GM18502 (cell line): ENCODE data around the gene PDE6H.

ENCODE experiments used
- ATAC-seq: cut with Tn5 transposase; IDR thresholded peaks from one replicate; pipeline ENCODE4 v1.9.1; 2021; ENCODE audit warnings: mild to moderate bottlenecking; ENCODE audit not compliant: unreplicated experiment, poor library complexity

PDE6H gene

DNA sequence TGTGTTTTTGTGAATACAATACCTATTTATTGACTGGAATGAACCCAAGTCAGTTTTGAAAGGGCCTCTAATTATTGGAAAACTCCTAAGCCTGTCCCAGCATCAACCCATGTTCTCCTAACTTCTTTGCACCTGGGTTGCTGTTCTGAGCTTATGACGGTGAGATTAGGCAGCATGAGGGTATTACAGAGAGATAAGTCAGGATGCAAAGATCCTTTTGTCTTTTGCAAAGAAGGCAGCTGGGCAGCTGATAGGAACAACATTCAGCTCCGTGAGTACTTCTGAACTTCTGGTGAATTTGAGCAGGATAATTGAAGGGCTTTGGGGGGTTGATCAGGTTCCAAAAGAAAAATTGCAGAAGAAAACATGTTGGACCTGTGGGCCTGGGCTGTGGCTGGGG, at the start of gene PDE6H:
TSS of gene PDE6H (plus strand) at position 227 of the 400 bp plus-strand sequence. CDS start 4,971 bp downstream, outside the sequence.
- no peak for ATAC-seq

- no peak for ATAC-seq
Observed at GRCh38 chr12:14923944-14924343, 48.9 kb upstream of the PDE6H start.

DNA sequence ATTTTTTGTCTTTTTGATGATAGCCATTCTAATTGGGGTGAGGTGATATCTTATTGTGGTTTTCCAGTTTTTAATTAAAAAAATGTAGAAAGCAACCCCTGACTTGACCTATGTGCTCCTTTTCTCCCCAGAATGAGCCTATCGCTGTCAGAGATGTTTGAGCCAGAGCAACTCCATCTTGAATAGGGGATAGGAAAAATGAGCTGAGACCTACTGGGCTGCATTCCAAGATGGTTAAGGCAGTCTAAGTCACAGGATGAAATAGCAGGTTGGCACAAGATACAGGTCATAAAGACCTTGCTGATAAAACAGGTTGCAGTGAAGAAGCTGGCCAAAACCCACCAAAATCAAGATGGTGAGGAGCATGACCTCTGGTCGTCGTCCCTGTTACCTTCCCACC, 48.3 kb upstream of the PDE6H start:
- no peak for ATAC-seq

DNA sequence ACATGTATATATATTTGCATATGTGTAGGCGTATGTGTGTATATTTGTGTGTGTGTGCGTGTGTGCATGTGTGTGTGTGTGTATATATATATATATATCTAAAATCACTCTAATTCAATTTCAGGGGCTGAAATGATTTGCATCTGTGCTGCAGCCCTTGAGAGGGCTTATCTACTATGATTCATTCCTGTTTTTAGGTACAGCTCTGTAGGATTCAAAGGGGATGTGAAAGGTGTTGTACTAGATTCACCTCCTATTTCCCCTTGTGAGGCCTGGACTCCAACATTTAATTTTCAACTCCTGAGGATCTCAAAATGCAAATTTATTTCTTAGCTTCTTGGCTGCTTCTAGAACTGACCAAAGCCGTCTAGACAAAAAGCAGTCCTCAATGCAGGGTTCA, 45.6 kb upstream of the PDE6H start:
- peak; percentile 63 for ATAC-seq

DNA sequence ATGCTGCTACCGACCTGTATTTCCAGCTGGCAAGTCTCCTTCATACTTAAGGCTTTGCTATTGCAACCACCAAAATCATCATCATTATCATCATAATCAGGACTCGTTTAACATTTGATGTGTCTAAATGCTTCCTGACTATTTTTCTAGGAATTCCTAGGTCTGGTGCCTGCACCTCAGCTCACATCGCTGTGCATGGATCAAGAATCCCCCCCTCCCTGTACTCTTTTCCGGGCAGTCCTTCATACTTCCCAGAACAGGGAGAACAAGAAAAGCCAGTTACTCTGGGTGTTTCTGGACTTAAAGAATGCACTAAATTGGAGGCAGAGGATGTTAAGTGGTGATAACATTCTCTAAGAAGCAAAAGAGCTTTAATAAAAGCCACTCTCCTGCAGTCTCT, 43.9 kb upstream of the PDE6H start:
- ATAC-seq: no peak

DNA sequence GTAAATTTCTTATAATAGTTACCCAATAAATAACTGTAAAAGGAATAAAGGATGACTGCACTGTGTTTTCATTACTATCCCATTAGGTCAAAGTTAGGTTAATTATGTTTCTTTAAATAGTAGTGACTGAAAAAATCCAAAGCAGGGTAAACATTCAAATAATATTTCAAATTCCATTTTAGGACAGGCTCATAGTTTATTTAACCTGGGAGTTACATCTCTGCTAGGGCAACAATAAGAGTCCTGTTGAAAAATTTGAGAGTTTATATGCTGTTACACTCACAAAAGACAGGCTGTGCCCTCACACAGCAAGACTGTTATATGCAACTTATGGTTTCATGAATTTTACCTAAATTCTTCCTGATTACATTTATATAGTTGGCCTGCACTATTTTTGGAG, 42.5 kb upstream of the PDE6H start:
- no peak for ATAC-seq

DNA sequence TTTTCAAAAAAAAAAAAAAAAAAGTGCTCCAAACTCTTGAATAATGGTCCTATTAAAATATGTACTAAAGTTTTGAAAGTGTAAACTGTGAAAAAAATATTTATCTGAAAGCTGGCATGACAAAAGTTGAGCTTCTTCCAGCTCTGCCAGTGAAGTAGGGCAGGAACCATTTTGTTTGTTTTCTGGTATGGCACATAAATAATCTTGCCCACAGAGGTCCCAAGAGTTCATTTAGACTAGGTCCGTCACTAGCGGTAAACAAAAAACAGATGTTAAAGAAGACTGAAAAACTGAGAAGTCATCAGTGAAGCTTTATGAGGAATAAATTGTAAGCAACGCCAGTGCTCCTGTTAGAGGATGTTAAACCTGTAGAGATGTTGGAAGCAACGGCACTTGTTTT, 41.5 kb upstream of the PDE6H start:
- ATAC-seq: no peak

GRCh38 chr12:14931791-14932560, 40.9 kb upstream of the PDE6H start:
- no peak for ATAC-seq

DNA sequence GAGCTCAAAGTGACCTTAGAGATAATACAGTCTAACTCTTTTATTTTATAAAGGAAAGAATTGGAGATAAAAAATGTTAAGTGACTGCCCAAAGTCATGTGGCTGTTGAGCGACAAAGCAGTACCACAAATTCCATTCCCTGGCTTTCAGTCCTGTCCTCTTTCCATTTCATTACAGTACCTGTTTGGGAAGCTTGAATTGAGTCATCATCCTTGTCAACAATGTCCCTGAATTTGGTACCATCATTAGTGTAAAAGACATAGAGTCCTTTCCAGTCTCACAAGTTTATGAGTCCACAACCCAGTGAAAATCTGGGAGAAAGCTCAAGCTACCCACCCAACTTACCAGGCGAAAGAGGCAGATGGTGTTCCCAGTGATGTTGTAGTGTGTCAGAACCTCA, 38.3 kb upstream of the PDE6H start:
- ATAC-seq: no peak

- ATAC-seq: no peak
Observed at GRCh38 chr12:14935031-14935430, 37.8 kb upstream of the PDE6H start.

GRCh38 chr12:14936224-14936861, 36.5 kb upstream of the PDE6H start:
- ATAC-seq: no peak

DNA sequence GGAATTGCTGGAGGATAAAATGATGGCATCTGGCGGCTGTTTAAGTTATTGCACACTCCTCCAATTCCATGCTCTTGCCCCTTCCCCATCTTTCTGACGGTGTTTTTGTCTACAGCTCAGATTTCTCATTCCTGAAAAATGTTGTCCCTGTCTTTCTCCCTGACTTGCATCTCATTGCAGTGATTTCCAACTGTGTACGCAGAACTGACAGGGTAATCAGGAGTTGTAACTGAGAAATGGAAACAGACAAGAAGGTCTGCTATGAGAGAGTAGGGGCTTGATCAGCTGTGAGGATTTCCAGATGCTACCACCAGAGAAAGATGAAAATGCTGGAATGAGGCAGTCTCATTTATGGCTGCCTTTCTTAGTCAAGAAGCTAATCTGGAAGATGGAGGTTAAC, 35.8 kb upstream of the PDE6H start:
- ATAC-seq: no peak

GRCh38 chr12:14937689-14938088, 35.2 kb upstream of the PDE6H start:
- ATAC-seq: peak; percentile 63

DNA sequence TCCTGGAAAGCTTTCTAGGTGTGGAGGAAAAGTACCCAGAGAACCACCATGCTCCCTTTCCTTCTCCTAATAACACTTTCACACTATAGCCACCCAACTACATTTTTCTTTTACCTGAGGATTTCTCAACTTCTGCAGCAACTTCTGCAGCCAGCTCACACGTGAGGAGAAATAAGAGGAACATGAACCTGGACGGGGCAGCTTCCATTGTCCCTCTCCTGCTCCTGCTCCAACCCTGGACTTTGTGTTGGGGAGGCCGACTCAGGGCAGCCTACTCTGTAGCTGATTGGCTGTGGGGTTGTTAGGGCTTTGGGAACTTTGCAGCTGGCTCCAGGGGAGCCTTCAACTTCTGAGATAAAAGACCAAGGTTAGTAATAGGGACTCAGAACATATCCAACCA, 34.5 kb upstream of the PDE6H start, which contains the start of gene ERP27:
TSS of gene ERP27 (minus strand) at position 237 of the 400 bp plus-strand sequence. CDS start at position 208, 29 bp downstream.
- ATAC-seq: no peak

GRCh38 chr12:14941369-14941768, 31.5 kb upstream of the PDE6H start:
- no peak for ATAC-seq

DNA sequence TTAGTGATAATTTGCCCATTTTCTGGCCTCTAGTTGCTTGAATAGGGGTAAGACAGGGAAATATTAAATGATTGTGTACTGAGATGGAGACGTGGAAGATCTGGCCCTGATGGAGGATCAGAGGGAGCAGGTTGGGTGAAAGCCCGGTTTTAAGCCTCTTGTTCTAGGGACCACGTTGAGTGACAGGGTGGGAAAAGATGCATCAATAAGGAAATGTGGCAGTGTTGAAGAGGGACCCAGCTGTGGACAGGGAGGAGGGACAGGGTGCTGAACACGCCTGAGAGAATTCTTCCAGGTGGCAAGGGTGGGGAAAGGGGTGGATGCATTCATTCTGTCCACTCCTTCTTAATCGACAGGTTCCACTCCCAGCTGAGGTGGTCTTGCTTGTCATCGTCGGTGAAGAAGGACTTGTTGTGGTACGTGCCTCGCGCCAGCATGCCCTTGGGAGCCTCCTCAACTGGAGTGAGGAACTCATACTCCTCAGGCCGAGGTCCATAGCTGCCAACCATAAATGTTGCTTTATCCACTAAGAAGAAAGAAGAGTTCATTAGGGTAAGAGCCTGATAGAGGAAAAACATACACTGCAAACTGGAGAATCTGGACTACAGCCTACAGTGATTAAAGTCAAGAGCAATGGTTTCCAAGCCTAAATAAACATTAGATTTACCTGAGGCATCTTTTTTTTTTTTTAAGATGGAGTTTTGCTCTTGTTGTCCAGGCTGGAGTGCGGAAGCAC, 30.5 kb upstream of the PDE6H start:
- no peak for ATAC-seq

GRCh38 chr12:14946162-14946561, 26.7 kb upstream of the PDE6H start:
- no peak for ATAC-seq

- ATAC-seq: no peak
Observed at GRCh38 chr12:14946861-14947260, 26.0 kb upstream of the PDE6H start.

- ATAC-seq: peak; percentile 94
Observed at GRCh38 chr12:14948672-14949071, 24.2 kb upstream of the PDE6H start.

DNA sequence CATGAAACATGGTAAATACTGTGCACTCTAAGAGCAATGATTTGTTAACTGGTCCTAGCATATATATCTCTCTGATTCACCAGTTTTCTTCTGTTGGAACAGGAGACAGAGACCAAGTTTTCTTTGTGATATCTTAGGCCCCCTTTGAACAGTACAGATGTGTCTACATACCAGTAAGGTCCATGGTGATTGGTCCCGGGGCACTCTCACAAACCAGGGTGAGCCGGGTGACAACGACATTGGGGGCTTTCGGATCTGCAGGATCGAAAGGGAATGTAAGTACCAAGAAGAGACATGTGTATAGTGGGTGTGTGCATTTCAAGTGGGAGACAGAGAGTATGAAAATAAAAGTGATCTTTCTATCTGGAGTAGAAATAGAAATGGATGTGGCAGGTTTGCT, 23.2 kb upstream of the PDE6H start:
- ATAC-seq: no peak

- no peak for ATAC-seq
Observed at GRCh38 chr12:14950421-14950820, 22.4 kb upstream of the PDE6H start.
